NT2/D1 (cell line): ENCODE results near the gene ZNF215.

Experiments
- DNase-seq: peaks from one replicate; pipeline ENCODE4 v3.0.0-alpha.2; 2011; ENCODE audit warnings: low read depth, low spot score
- H3K27me3 ChIP-seq: 2 replicates; pipeline ENCODE4 v1.6.0; 2011; ENCODE audit warnings: mild to moderate bottlenecking; ENCODE audit not compliant: insufficient read length, insufficient read depth
- H3K36me3 ChIP-seq: 2 replicates; pipeline ENCODE4 v1.6.1; 2011; ENCODE audit warnings: mild to moderate bottlenecking, low read length, mixed read lengths; ENCODE audit not compliant: insufficient read depth, insufficient read length
- H3K4me1 ChIP-seq: 2 replicates; pipeline ENCODE4 v1.5.1; 2011; ENCODE audit not compliant: insufficient read depth, insufficient read length
- H3K4me3 ChIP-seq: 2 replicates; pipeline ENCODE4 v1.5.1; 2011; ENCODE audit warnings: low read depth; ENCODE audit not compliant: insufficient read length
- H3K9ac ChIP-seq: 2 replicates; pipeline ENCODE4 v1.6.0; 2011; ENCODE audit warnings: low read depth; ENCODE audit not compliant: insufficient read length
- H3K9me3 ChIP-seq: 2 replicates; pipeline ENCODE4 v1.5.1; 2011; ENCODE audit warnings: mild to moderate bottlenecking, low read length; ENCODE audit not compliant: insufficient read depth
- SUZ12 ChIP-seq: IDR thresholded peaks from 2 replicates; pipeline ENCODE4 v1.6.1; 2011; ENCODE audit not compliant: insufficient read length, insufficient read depth; ENCODE audit errors: extremely low read depth
- YY1 ChIP-seq: IDR thresholded peaks from 2 replicates; pipeline ENCODE4 v1.6.1; 2011; ENCODE audit not compliant: insufficient read length, insufficient read depth
- ZNF274 ChIP-seq: IDR thresholded peaks from 2 replicates; pipeline ENCODE4 v1.6.1; 2011; ENCODE audit warnings: mild to moderate bottlenecking, low read depth, low read length

ZNF215 gene

GRCh38 chr11:6920702-6921101 lies 5.5 kb upstream of the ZNF215 start, which contains the start of gene OR2D3:
Gene OR2D3, plus strand, starts transcription at chr11:6921002. Its CDS starts 0 bp downstream, at chr11:6921002.
- Histone ChIP-seq H3K27me3 (no peaks in the 10 kb centered on the region), H3K36me3 (no peaks in the 10 kb centered on the region), H3K4me3 (no peak within 1 kb of the TSS), H3K4me1 (no peaks in the 10 kb centered on the region), H3K9ac (no peak within 1 kb of the TSS), H3K9me3 (no peaks in the 10 kb centered on the region)
- no peak for DNase-seq
- TF ChIP-seq YY1 (no peak), ZNF274 (no peak), SUZ12 (no peak)

- peaks cover 7% of the 10 kb centered on the region for H3K36me3 ChIP-seq
- no peaks in the 10 kb centered on the region for H3K9me3 ChIP-seq
- no peak for DNase-seq
- no peaks in the 10 kb centered on the region for H3K4me1 ChIP-seq
- H3K27me3 ChIP-seq = peaks cover 2% of the 10 kb centered on the region
- no peak for TF ChIP-seq YY1
- no peak for TF ChIP-seq ZNF274
- no peak for TF ChIP-seq SUZ12
- H3K4me3 ChIP-seq = no peak overlapping the region
- no peak overlapping the region for H3K9ac ChIP-seq
Measured at GRCh38 chr11:6925007-6925577, 1.1 kb upstream of the ZNF215 start.

- peak overlapping the region; percentile 89 for H3K4me3 ChIP-seq
- TF ChIP-seq ZNF274 = no peak
- TF ChIP-seq YY1 = no peak
- TF ChIP-seq SUZ12 = no peak
- H3K4me1 ChIP-seq = no peaks in the 10 kb centered on the region
Measured at GRCh38 chr11:6925636-6926207, 504 bp upstream of the ZNF215 start.

GRCh38 chr11:6927030-6927617 lies 898 bp downstream of the ZNF215 start:
- H3K4me3 ChIP-seq = peak overlapping the region; percentile 89
- no peaks in the 10 kb centered on the region for H3K4me1 ChIP-seq
- peaks cover 2% of the 10 kb centered on the region for H3K27me3 ChIP-seq
- H3K9ac ChIP-seq = peak overlapping the region; percentile 94
- H3K36me3 ChIP-seq = peaks cover 7% of the 10 kb centered on the region
- no peak for DNase-seq
- TF ChIP-seq YY1 = no peak
- no peak for TF ChIP-seq ZNF274
- no peaks in the 10 kb centered on the region for H3K9me3 ChIP-seq

More at GRCh38 chr11:6925636-6926207, 504 bp upstream of the ZNF215 start:
- Histone ChIP-seq H3K36me3 (peaks cover 7% of the 10 kb centered on the region), H3K27me3 (peaks cover 2% of the 10 kb centered on the region), H3K9me3 (no peaks in the 10 kb centered on the region), H3K9ac (peak overlapping the region; percentile 32)
- no peak for DNase-seq

GRCh38 chr11:6928916-6929315 lies 2.7 kb downstream of the ZNF215 start:
- peaks cover 13% of the 10 kb centered on the region for H3K36me3 ChIP-seq
- no peaks in the 10 kb centered on the region for H3K4me1 ChIP-seq
- TF ChIP-seq YY1 (no peak), ZNF274 (no peak), SUZ12 (no peak)
- peaks cover 2% of the 10 kb centered on the region for H3K27me3 ChIP-seq
- no peak for DNase-seq
- no peak overlapping the region for H3K9ac ChIP-seq
- H3K4me3 ChIP-seq = no peak overlapping the region
- H3K9me3 ChIP-seq = no peaks in the 10 kb centered on the region

GRCh38 chr11:6931146-6931713 lies 5.0 kb downstream of the ZNF215 start:
- DNase-seq = no peak
- Histone ChIP-seq H3K9me3 (no peaks in the 10 kb centered on the region), H3K9ac (no peak overlapping the region), H3K4me1 (no peaks in the 10 kb centered on the region), H3K36me3 (peaks cover 13% of the 10 kb centered on the region), H3K4me3 (no peak overlapping the region), H3K27me3 (peaks cover 2% of the 10 kb centered on the region)
- no peak for TF ChIP-seq ZNF274
- no peak for TF ChIP-seq SUZ12
- no peak for TF ChIP-seq YY1

- no peak for DNase-seq
- Histone ChIP-seq H3K36me3 (peaks cover 13% of the 10 kb centered on the region), H3K9ac (no peak overlapping the region)
Measured at GRCh38 chr11:6932145-6932544, 5.9 kb downstream of the ZNF215 start.

More at GRCh38 chr11:6932145-6932544, 5.9 kb downstream of the ZNF215 start:
- no peaks in the 10 kb centered on the region for H3K9me3 ChIP-seq
- no peaks in the 10 kb centered on the region for H3K4me1 ChIP-seq
- TF ChIP-seq ZNF274 = no peak
- TF ChIP-seq SUZ12 = no peak
- no peak for TF ChIP-seq YY1
- H3K27me3 ChIP-seq = peaks cover 2% of the 10 kb centered on the region
- H3K4me3 ChIP-seq = no peak overlapping the region
